Measurements from ENCODE around the gene STPG1.

Gene STPG1

GRCh38 chr1:24417681-24418080 lies 4.1 kb upstream of the STPG1 start:
- Histone ChIP-seq H3K14ac (ENCODE audit: low read length) (no peak overlapping the region), H3K79me1 (ENCODE audit: low read length) (peaks cover 10% of the 10 kb centered on the region), H3K9me3 (ENCODE audit: insufficient read depth, low read depth, low read length) (no peaks in the 10 kb centered on the region), H3K27me3 (ENCODE audit: insufficient read depth, low read length) (no peaks in the 10 kb centered on the region), H2BK5ac (ENCODE audit: low read depth, low read length, poor library complexity) (no peak overlapping the region), H2AFZ (ENCODE audit: insufficient read depth, low read length, poor library complexity) (no peak overlapping the region), H3K18ac (ENCODE audit: low read length) (no peak overlapping the region), H3K27ac (ENCODE audit: low read depth, low read length) (no peak overlapping the region), H4K8ac (ENCODE audit: low read depth, low read length) (no peak overlapping the region), H2BK12ac (ENCODE audit: low read length) (no peak overlapping the region), H3K79me2 (ENCODE audit: control insufficient read depth, insufficient read depth, low read length, poor library complexity) (peaks cover 2% of the 10 kb centered on the region), H4K12ac (ENCODE audit: low read depth, low read length) (no peak overlapping the region), H3K23ac (ENCODE audit: low read length) (no peak overlapping the region), H3K36me3 (ENCODE audit: control insufficient read depth in 1 of 2, insufficient read depth in 2 of 2, low read length in 2 of 2) (peaks cover 0 to 3% of the 10 kb centered on the region in 2 experiments), H3K4me3 (ENCODE audit: low read depth, low read length) (no peak overlapping the region), H3K9ac (ENCODE audit: low read length) (no peak overlapping the region), H2BK120ac (ENCODE audit: insufficient read depth, low read length, poor library complexity) (no peak overlapping the region), H2AK5ac (ENCODE audit: low read length) (no peak overlapping the region), H3K4me1 (ENCODE audit: control insufficient read depth in 1 of 2, insufficient read depth in 2 of 2, low read length in 2 of 2) (peaks cover 5 to 12% of the 10 kb centered on the region in 2 experiments), H3K4me2 (ENCODE audit: low read length) (no peak overlapping the region), H3K4ac (ENCODE audit: low read depth, low read length) (no peak overlapping the region), H4K91ac (ENCODE audit: low read depth, low read length) (no peak overlapping the region)
- peak; percentile 33 to 41 for DNase-seq
- no CpG with 5 or more reads among the region's 1 CpG for WGBS (ENCODE audit: extremely low coverage, insufficient coverage, insufficient read length)

GRCh38 chr1:24416666-24417391 lies 3.2 kb upstream of the STPG1 start:
- no peak overlapping the region for H3K4ac ChIP-seq (ENCODE audit: low read depth, low read length)
- H2AK5ac ChIP-seq (ENCODE audit: low read length), result no peak overlapping the region
- H2BK12ac ChIP-seq (ENCODE audit: low read length), result no peak overlapping the region
- peaks cover 0 to 3% of the 10 kb centered on the region in 2 experiments for H3K36me3 ChIP-seq (ENCODE audit: control insufficient read depth in 1 of 2, insufficient read depth in 2 of 2, low read length in 2 of 2)
- no peak overlapping the region for H3K18ac ChIP-seq (ENCODE audit: low read length)
- H3K4me1 ChIP-seq (ENCODE audit: control insufficient read depth in 1 of 2, insufficient read depth in 2 of 2, low read length in 2 of 2), result peaks cover 5 to 12% of the 10 kb centered on the region in 2 experiments
- peak overlapping the region; percentile 37 for H4K91ac ChIP-seq (ENCODE audit: low read depth, low read length)
- peak overlapping the region; percentile 48 for H3K27ac ChIP-seq (ENCODE audit: low read depth, low read length)
- no peak overlapping the region for H4K12ac ChIP-seq (ENCODE audit: low read depth, low read length)
- H2BK5ac ChIP-seq (ENCODE audit: low read depth, low read length, poor library complexity), result no peak overlapping the region
- H2BK120ac ChIP-seq (ENCODE audit: insufficient read depth, low read length, poor library complexity), result peak overlapping the region; percentile 17
- H3K9ac ChIP-seq (ENCODE audit: low read length), result no peak overlapping the region
- no peak overlapping the region for H3K4me3 ChIP-seq (ENCODE audit: low read depth, low read length)
- H3K79me2 ChIP-seq (ENCODE audit: control insufficient read depth, insufficient read depth, low read length, poor library complexity), result peaks cover 2% of the 10 kb centered on the region
- H4K8ac ChIP-seq (ENCODE audit: low read depth, low read length), result no peak overlapping the region
- no peaks in the 10 kb centered on the region for H3K9me3 ChIP-seq (ENCODE audit: insufficient read depth, low read depth, low read length)
- H3K23ac ChIP-seq (ENCODE audit: low read length), result no peak overlapping the region
- H2AFZ ChIP-seq (ENCODE audit: insufficient read depth, low read length, poor library complexity), result no peak overlapping the region
- H3K27me3 ChIP-seq (ENCODE audit: insufficient read depth, low read length), result no peaks in the 10 kb centered on the region
- DNase-seq, result peak; percentile 89 to 93
- no CpG with 5 or more reads among the region's 10 CpGs for WGBS (ENCODE audit: extremely low coverage, insufficient coverage, insufficient read length)
- peak overlapping the region; percentile 99 for H3K4me2 ChIP-seq (ENCODE audit: low read length)
- H3K79me1 ChIP-seq (ENCODE audit: low read length), result peaks cover 10% of the 10 kb centered on the region
- H3K14ac ChIP-seq (ENCODE audit: low read length), result peak overlapping the region; percentile 22

GRCh38 chr1:24415910-24416665 lies 2.5 kb upstream of the STPG1 start:
- Histone ChIP-seq H3K79me2 (ENCODE audit: control insufficient read depth, insufficient read depth, low read length, poor library complexity) (peaks cover 2% of the 10 kb centered on the region), H3K27ac (ENCODE audit: low read depth, low read length) (peak overlapping the region; percentile 48), H3K14ac (ENCODE audit: low read length) (peak overlapping the region; percentile 22), H3K9ac (ENCODE audit: low read length) (peak overlapping the region; percentile 14), H3K9me3 (ENCODE audit: insufficient read depth, low read depth, low read length) (no peaks in the 10 kb centered on the region), H2BK5ac (ENCODE audit: low read depth, low read length, poor library complexity) (no peak overlapping the region), H3K27me3 (ENCODE audit: insufficient read depth, low read length) (no peaks in the 10 kb centered on the region), H3K18ac (ENCODE audit: low read length) (no peak overlapping the region), H3K4me1 (ENCODE audit: control insufficient read depth in 1 of 2, insufficient read depth in 2 of 2, low read length in 2 of 2) (peaks cover 5 to 12% of the 10 kb centered on the region in 2 experiments), H3K4ac (ENCODE audit: low read depth, low read length) (no peak overlapping the region), H3K23ac (ENCODE audit: low read length) (no peak overlapping the region), H4K91ac (ENCODE audit: low read depth, low read length) (peak overlapping the region; percentile 3), H3K4me3 (ENCODE audit: low read depth, low read length) (peak overlapping the region; percentile 77), H2BK12ac (ENCODE audit: low read length) (no peak overlapping the region), H4K12ac (ENCODE audit: low read depth, low read length) (no peak overlapping the region), H4K8ac (ENCODE audit: low read depth, low read length) (peak overlapping the region; percentile 1), H2BK120ac (ENCODE audit: insufficient read depth, low read length, poor library complexity) (no peak overlapping the region), H3K4me2 (ENCODE audit: low read length) (peak overlapping the region; percentile 99), H2AFZ (ENCODE audit: insufficient read depth, low read length, poor library complexity) (peak overlapping the region; percentile 13), H3K79me1 (ENCODE audit: low read length) (peaks cover 10% of the 10 kb centered on the region), H3K36me3 (ENCODE audit: control insufficient read depth in 1 of 2, insufficient read depth in 2 of 2, low read length in 2 of 2) (peaks cover 0 to 3% of the 10 kb centered on the region in 2 experiments), H2AK5ac (ENCODE audit: low read length) (no peak overlapping the region)
- WGBS (ENCODE audit: extremely low coverage, insufficient coverage, insufficient read length), result no CpG with 5 or more reads among the region's 35 CpGs
- peak; percentile 9 to 37 for DNase-seq

GRCh38 chr1:24415334-24415909 lies 1.8 kb upstream of the STPG1 start, which contains the start of gene NIPAL3:
TSS of gene NIPAL3 (plus strand) at chr1:24415802. CDS start at chr1:24419548, 3,746 bp downstream.
- Histone ChIP-seq H4K8ac (ENCODE audit: low read depth, low read length) (peak within 1 kb of the TSS; percentile 64), H3K18ac (ENCODE audit: low read length) (no peak within 1 kb of the TSS), H2AFZ (ENCODE audit: insufficient read depth, low read length, poor library complexity) (peak within 1 kb of the TSS; percentile 42), H2BK120ac (ENCODE audit: insufficient read depth, low read length, poor library complexity) (peak within 1 kb of the TSS; percentile 17), H4K12ac (ENCODE audit: low read depth, low read length) (no peak within 1 kb of the TSS), H4K91ac (ENCODE audit: low read depth, low read length) (peak within 1 kb of the TSS; percentile 37), H2AK5ac (ENCODE audit: low read length) (no peak within 1 kb of the TSS), H3K79me2 (ENCODE audit: control insufficient read depth, insufficient read depth, low read length, poor library complexity) (peaks cover 2% of the 10 kb centered on the region), H3K79me1 (ENCODE audit: low read length) (peaks cover 10% of the 10 kb centered on the region), H3K4me3 (ENCODE audit: low read depth, low read length) (peak within 1 kb of the TSS; percentile 77), H3K27ac (ENCODE audit: low read depth, low read length) (peak within 1 kb of the TSS; percentile 48), H2BK12ac (ENCODE audit: low read length) (no peak within 1 kb of the TSS), H2BK5ac (ENCODE audit: low read depth, low read length, poor library complexity) (no peak within 1 kb of the TSS), H3K4me1 (ENCODE audit: control insufficient read depth in 1 of 2, insufficient read depth in 2 of 2, low read length in 2 of 2) (peaks cover 5 to 12% of the 10 kb centered on the region in 2 experiments), H3K14ac (ENCODE audit: low read length) (peak within 1 kb of the TSS; percentile 22), H3K9ac (ENCODE audit: low read length) (peak within 1 kb of the TSS; percentile 14), H3K4me2 (ENCODE audit: low read length) (peak within 1 kb of the TSS; percentile 99), H3K27me3 (ENCODE audit: insufficient read depth, low read length) (no peaks in the 10 kb centered on the region), H3K9me3 (ENCODE audit: insufficient read depth, low read depth, low read length) (no peaks in the 10 kb centered on the region), H3K4ac (ENCODE audit: low read depth, low read length) (no peak within 1 kb of the TSS), H3K23ac (ENCODE audit: low read length) (no peak within 1 kb of the TSS), H3K36me3 (ENCODE audit: control insufficient read depth in 1 of 2, insufficient read depth in 2 of 2, low read length in 2 of 2) (peaks cover 0 to 3% of the 10 kb centered on the region in 2 experiments)
- peak; percentile 100 for DNase-seq
- no CpG with 5 or more reads among the region's 28 CpGs for WGBS (ENCODE audit: extremely low coverage, insufficient coverage, insufficient read length)
